HG02943 (cell line): ENCODE results near the gene SLC22A4.
A peak's percentile ranks its signal among the peaks of the same experiment; 100 is the strongest.

ENCODE experiments used
- ATAC-seq: cut with Tn5 transposase; IDR thresholded peaks from one replicate; pipeline ENCODE4 v1.9.1; 2021; ENCODE audit warnings: mild to moderate bottlenecking, low read depth, moderate library complexity; ENCODE audit not compliant: unreplicated experiment

The SLC22A4 gene

DNA sequence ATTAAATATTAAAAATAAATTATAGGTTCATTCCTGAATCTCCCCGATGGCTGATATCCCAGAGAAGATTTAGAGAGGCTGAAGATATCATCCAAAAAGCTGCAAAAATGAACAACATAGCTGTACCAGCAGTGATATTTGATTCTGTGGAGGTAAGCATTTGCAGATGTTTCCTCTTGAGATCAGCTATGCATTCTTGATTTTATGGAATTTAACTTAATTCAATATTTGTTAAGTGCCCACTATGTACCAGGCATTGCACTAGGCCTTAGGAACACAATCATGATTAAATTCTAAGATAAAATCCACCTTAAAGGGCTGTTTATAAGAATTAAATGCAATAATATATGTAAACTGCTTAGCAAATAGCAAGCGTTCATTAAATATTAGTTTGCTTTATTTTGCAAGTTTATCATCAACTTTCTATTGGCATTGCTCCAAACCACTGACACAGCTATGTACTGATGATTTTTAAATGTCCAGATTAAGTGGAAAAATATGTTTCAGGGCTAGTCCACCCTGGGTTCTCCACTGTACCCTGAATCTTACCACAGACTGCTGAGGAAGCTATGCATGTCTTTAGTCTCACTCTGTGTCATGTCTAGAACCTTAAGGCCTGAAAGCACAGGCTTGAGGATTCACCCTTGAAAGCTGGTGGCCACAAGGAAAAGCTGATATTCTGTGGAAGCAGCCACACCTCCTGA is 33.2 kb downstream of the SLC22A4 start:
- no peak for ATAC-seq

DNA sequence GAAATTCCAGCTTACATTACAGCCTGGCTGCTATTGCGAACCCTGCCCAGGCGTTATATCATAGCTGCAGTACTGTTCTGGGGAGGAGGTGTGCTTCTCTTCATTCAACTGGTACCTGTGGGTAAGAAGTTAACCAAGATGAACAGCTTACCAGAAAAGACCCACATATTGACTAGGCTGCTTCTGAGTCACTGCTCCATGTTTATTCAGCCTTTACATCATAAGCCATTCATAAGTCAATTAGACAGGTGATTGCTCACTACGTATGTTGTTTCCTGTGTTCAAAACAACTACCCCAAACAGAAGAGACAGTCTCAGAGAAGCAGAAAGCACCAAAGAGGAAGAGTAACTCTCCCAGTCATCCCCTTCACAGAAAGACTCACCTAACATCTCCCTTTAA is 40.6 kb downstream of the SLC22A4 start:
- ATAC-seq = no peak

DNA sequence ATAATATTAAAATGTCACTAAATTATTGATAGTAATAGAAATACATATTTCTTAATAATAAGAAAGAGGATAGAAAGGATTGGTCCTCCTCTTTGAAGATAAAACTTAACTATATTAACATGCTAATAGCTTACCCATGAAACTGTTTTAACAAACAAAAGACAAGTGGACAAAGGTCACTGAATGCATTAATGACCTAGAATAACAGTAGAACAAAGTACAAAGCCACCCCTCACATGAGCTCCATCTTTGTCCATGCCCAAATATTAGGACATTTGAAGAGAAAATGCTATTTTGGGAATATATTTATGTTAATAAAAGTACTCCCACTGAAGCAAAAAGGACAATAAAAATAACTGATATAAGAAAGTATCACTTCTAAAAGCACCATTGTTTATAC is 41.2 kb downstream of the SLC22A4 start:
- no peak for ATAC-seq

DNA sequence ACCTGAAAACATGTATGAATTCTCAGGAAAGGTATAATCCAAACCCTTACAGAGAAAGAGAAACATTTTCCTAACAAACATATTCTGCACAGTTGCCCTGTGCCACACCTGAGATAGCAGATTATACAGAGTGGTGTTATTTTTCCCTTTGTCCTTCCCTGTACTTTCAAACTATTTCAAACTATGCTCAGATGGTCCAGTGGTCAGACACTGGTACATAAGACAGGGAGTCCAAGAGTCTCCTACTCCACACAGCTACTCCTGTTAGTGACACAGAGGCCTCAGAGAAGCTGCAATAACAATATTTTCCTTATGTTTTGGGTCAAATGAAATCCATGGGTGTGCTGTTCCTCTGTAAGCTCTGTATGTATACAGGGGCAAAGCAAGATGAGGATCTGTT is 45.3 kb downstream of the SLC22A4 start:
- ATAC-seq = no peak

DNA sequence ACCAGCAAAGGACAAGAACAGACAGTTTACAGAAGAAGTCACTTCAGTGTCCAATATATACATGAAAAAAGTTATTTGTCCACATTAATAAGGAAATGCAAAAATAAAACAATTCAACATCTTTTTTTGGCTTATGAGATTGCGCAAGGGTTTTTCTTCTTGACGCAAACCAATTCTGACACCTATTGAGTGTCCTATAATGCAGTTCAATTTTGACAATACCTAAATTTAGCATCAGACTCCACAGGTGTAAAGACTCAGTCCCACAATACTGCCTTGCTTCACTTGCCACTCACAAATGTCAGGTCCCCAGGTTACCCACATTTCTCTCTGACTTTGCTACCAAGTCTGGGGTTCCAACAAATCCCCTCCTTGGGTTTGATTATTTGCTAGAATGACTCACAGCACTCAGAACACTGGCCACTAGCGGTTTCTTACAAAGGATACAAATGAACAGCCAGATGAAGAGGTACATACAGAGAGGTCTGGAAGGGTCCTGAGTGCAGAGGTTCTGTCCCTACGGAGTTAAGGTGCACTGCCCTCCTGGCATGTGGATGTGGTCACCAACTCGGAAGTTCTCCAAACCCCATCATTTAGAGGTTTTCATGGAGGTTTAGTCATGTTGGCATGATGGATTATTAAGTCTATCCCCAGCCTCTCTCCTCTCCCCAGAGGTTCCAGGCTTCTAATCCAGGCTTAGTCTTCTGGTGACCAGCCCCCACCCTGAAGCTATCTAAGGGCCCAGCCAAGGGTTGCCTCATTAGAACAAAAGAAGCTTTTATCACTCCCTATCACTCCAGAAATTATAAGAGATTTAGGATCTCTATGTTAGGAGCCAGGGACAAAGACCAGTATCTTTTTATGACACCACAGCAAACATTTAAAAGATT is 48.3 kb downstream of the SLC22A4 start:
- ATAC-seq = no peak

DNA sequence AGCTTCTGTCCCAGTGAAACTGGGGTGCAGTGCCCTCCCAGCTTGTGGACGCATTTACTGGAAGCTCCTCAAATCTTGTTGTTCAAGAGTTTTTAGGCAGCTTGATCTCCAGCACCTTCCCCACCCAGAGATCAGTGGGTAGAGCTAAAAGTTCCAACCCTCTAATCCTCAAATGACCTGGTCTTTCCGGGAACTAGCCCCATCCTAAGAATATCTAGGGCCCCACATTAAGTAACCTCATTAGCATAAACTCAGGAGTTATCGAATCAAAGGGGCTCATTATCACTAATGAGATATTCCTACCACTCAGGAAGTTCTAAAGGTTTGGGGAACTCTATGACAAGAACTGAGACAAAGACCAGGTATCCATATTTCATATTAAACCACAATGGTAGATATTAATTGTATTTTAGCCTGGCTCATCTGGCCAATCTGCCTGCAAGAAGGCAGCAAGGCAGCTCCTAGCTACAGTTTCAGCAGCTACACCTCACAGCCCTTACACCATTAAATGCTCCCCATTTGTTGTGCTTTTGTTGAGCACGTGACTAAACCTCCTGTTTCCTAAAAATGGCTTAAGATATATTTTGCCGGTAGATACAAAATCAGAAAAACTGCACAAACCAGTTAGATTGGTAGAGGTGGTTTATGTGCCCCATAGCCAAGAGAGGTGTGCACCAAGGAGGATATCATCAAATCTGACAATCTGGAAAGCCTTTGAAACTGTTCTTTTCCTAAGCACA is 50.8 kb downstream of the SLC22A4 start:
- no peak for ATAC-seq

DNA sequence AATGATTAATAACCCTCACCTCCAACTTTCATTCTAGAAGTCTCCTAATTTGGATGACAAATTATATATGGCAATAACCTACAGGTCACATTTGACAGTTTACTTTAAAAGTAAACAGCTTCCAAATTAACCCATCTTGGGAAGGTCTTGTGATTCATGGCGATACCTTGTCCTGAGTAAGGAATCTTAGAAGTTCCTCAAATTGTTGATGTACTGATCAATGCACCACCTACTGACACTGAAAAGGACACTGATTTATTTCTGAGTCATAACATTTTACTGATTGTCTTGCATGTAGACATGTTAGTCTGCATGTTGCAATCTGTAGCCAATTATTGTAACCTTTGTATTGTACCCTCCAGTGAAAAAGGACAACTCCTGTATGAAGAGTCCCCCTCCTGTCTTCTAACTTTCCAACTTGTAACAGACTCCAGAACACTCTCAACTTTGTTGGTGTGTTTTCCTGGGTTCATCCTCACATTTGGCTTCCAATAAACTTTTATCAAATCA is 59.3 kb downstream of the SLC22A4 start:
- ATAC-seq = no peak

DNA sequence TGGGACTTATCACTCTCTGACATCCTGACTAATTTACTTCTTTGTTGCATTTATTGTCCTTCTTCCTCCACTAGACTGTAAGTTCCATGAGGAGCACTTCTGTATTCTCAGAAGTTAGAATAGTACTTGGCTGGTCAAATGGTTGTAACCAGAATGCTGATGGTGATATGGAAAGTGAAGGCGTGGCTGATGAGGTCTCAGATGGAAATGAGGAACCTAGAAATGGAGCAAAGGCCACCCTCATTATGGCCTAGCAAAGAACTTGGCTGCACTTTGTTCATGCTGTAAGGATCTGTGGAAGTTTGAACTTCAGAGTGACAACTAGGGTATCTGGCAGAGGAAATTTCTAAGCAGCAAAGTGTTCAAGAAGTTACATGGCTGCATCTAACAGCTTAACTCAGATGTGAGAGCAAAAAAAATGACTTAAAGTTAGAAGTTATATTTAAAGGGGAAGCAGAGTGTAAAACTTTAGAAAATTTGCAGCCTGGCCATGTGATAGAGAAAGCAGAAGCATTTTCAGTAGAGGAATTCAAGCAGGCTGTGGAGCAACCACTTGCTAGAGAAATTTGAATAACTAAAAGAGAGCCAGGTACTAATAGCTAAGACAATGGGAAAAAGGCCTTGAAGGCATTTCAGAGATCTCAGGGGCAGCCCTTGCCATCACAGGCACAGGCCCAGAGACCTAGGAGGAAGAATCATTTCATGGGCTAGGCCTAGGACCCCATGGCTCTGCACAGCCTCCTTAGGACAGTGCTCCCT is 60.4 kb downstream of the SLC22A4 start:
- no peak for ATAC-seq

DNA sequence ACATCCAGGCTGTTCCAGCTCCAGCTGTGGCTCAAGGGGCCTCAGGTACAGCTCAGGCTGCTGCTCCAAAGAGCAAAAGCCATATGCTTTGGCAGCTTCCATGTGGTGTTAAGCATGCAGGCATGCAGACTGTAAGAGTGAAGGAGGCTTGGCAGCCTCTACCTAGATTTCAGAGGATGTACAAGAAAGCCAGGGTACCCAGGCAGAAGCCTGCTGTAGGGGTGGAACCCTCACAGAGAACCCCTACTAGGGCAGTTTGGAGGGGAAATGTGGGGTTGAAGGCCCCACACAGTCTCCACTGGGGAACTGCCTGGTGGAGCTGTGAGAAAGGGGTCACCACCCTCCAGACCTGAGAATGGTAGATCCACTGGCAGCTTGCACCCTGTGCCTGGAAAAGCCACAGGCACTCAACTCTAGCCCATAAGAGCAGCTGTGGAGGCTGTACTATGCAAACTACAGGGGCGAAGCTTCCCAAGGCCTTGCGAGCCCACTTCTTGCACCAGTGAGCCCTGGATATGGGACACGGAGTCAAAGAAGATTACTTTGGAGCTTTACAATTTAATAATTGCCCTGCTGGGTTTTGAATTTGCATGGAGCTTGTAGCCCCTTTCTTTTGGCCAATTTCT is 61.1 kb downstream of the SLC22A4 start:
- no peak for ATAC-seq

DNA sequence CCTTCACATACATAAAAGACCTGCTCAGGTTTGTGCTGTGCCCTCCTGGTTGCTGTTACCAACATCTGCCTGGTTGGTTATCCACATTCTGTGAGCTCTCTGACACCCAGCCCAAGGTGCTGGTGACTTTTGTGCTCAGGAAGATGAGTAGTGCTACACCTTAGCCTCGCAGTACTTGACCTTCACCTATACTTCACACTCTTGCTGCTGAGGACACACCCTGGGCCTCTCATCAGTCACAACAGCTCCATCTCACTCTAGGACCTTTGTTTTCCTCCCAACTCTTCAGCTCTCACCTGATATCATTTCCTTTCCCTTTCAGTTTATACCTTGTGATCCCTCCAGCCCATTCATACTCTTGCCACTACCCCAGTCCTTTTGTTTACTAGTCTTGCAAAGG is 64.6 kb downstream of the SLC22A4 start:
- ATAC-seq = no peak

DNA sequence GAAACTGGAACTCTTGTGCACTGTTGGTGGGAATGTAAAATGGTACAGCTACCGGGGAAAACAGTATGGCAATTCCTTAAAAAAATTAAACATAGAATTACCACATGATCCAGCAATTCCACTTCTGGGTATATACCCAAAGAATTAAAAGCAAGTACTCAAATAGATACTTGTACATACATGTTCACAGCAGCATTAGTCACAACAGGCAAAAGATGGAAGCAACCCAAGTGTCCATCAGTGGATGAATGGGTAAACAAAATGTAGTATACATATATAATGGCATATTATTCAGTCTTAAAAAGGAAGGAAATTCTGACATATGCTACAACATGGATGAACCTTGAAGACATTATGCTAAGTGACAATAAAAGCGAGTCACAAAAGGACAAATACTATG is 67.9 kb downstream of the SLC22A4 start:
- ATAC-seq = no peak

DNA sequence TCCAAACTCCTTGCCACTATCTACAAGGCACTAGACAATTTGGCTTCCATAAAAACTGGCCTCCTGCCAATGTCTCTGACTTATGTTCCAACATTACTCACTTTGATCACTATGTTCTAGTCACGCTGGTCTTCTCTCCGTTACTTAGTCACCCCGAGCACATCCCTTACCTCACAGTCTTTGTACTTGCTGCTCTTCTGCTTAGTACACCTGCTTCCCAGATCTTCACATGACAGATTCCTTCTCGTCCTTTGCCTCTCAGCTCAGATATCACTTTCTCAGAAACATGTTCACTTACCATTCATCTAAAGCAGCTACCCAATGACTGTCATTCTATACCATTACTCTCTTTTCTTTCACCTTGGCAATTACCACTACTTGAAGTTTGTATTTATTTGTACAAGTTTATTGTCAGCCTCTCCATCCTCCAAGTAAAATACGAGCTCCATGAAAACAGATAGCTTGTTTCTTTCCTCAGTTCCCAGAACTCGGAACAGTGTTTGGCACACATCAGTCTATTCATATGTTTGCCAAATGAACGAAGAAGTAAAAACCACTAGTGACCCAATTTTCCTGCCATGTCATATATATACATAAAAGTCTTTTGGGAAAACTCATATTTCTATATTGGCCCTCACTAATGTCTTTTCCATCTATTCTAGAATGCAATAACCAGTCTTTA is 69.4 kb downstream of the SLC22A4 start:
- ATAC-seq = no peak

DNA sequence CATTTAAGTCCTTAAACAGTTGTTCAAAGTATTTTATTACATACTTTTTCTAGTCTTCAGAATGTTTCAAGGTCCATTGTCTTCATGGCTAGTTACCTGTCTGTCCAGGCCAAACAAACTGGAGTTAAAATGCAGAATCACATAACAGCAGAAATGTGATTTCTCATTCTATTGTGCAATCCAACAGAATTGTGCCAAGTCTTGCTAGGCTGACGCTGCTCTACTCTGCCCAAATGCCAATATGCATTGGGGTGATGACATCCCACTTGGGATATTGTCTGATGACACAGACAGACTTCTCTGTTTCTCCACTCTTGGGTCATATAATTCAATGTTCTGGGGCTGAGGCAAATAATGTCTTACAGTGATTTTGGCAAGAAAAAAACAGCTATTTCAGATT is 70.1 kb downstream of the SLC22A4 start:
- ATAC-seq = no peak

DNA sequence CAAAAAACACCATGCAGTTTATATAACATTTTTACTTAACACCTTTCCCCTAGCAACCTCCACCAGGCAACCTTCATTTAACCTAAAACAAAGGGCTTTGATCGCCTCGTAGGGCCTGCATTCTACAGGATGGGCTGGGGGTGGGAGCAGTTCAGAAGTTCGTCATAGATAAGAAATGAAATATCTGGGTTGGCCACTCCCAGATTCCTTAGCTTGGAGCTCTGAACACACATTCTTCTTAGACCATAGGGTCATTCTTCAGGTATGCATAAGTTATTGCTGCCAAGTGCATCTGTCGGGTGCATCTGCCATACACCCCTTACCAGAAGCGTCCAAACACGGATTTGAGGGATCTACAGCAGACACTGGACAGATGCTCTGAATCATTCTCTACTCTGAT is 71.0 kb downstream of the SLC22A4 start:
- no peak for ATAC-seq

DNA sequence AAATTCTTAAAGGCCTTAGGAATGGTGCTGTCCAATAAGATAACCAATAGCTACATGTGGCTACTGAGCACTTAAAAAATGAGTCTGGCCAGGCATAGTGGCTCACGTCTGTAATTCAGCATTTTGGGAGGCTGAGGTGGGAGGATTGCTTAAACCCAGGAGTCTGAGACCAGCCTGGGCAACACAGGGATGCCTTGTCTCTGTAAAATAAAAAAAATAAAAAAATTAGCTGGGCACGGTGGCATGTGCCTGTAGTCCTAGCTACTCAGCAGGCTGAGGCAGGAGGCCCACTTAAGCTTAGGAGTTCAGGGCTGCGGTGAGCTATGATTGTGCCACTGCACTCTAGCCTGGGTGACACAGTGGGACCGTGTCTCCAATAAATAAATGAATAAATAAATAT is 74.0 kb downstream of the SLC22A4 start:
- no peak for ATAC-seq

DNA sequence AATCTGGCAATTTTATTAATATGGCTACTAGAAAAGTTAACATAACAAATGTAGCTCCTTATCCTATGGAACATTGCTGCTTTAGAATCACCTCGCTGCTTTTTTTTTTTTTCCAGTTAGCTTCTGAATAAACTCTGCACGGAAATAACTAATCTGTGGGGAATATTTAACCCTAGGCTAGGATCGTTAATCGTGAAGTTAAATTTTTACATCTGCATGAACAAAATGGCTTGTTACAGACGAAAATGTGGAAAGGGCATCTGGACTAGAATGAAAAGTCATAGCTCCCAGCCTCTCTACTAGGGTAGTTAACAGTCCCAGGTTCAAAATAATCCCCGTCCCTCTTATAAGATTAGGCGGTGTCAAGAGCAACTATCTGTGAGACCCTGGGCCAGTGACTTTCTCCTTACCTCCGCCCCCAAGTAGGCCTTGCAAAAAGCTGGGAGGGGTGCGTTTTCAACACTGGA is 74.8 kb downstream of the SLC22A4 start:
- no peak for ATAC-seq

DNA sequence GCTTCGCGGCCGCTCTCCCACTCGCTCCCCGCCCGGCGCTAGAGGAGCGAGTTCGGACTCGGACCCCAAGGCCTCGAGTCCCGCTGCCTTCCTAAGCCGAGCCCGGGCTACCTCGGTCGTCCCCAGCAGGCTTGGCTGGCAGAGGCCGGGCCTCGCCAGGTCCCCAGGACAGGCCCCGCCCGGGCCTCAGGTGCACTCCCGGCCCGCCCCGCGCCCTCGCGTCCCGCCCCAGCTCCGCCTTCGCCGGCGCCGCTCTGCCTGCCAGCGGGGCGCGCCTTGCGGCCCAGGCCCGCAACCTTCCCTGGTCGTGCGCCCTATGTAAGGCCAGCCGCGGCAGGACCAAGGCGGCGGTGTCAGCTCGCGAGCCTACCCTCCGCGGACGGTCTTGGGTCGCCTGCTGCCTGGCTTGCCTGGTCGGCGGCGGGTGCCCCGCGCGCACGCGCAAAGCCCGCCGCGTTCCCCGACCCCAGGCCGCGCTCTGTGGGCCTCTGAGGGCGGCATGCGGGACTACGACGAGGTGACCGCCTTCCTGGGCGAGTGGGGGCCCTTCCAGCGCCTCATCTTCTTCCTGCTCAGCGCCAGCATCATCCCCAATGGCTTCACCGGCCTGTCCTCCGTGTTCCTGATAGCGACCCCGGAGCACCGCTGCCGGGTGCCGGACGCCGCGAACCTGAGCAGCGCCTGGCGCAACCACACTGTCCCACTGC is 75.4 kb downstream of the SLC22A4 start, which contains the start of gene SLC22A5:
TSS of gene SLC22A5 (plus strand) at position 237 of the 707 bp plus-strand sequence. CDS start at position 500, 263 bp downstream.
- peak; percentile 66 for ATAC-seq

DNA sequence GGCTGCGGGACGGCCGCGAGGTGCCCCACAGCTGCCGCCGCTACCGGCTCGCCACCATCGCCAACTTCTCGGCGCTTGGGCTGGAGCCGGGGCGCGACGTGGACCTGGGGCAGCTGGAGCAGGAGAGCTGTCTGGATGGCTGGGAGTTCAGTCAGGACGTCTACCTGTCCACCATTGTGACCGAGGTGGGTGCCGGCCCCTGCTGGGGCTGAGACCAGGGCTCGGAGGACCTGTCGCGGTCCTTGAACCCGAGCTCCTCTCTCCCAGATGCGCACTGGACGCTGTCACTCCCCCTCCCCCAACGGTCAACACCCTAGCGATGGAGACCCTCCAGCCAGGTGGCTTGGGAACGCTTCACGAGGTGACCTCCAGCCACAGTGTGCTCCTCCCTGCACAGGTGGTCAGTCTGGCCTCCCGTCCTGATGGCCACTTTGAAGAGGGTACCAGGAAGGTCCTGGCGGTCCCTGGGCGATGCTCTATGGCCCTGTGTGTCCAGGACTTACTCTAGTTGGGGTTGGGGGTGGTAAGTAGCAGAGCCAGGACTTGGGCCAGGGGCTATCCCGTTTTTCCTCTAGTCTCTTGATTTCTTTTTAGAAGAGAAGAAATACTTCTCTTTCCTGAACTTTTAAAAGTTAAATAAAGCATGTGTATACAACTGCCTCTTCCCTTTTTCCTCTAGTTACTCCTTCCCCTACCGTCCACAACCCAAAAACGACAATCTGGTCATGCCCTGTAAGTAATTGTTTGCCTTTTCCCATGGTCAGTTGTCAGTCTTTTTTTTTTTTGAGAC is 76.2 kb downstream of the SLC22A4 start:
- no peak for ATAC-seq
